ENCODE data around the gene SUFU. TPM values are rescaled to one million over a fixed set of nuclear protein-coding genes. Genes with fewer than 3 reads are reported as not detected.

SUFU gene
- total RNA-seq, 1 donor from 2014 or later = 6.2 TPM

GRCh38 chr10:102654969-102655368 is 151.2 kb downstream of the SUFU start:
- no peak overlapping the region for H3K4me3 ChIP-seq (ENCODE audit: low read depth, low read length)
- DNase-seq (ENCODE audit: low read depth) = no peak
- no peak for TF ChIP-seq CTCF (conservative IDR thresholded peaks at IDR 0.05; ENCODE audit: low read depth, low read length)

- no peak overlapping the region for H3K4me3 ChIP-seq (ENCODE audit: low read depth, low read length)
- DNase-seq (ENCODE audit: low read depth) = no peak
- no peak for TF ChIP-seq CTCF (conservative IDR thresholded peaks at IDR 0.05; ENCODE audit: low read depth, low read length)
Measured at GRCh38 chr10:102656026-102656425, 152.3 kb downstream of the SUFU start.

DNA sequence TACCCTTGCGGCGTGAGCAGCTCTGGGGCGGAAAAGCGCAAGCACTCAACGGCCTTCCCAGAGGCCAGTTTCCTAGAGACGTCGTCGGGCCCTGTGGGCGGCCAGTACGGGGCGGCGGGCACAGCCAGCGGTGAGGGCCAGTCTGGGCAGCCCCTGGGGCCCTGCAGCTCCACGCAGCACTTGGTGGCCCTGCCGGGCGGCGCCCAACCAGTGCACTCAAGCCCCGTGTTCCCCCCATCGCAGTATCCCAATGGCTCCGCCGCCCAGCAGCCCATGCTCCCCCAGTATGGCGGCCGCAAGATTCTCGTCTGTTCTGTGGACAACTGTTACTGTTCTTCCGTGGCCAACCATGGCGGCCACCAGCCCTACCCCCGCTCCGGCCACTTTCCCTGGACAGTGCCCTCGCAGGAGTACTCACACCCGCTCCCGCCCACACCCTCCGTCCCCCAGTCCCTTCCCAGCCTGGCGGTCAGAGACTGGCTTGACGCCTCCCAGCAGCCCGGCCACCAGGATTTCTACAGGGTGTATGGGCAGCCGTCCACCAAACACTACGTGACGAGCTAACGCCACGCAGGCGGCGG is 153.1 kb downstream of the SUFU start:
- no peak overlapping the region for H3K4me3 ChIP-seq (ENCODE audit: low read depth, low read length)
- no peak for DNase-seq (ENCODE audit: low read depth)
- TF ChIP-seq CTCF (conservative IDR thresholded peaks at IDR 0.05; ENCODE audit: low read depth, low read length) = no peak

DNA sequence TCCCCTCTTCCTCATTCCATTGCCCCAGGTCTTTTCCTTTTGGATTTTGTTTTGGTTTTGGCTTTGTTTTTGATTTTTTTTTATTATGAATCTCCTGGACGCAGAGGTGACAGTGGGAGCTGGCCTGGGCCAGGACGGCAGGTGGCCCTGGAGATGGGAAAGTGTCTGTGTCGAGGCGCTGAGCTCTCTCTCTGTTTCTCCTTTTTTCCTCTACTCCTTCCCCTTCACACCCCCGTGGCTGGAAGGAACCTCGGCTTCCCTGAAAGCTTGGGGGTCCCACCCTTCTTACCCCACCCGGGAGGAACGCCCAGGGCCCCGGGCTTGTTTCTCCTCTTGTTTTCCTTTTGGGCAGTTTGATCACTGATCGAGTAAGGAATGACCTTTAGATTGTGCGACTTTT is 153.7 kb downstream of the SUFU start:
- no peak overlapping the region for H3K4me3 ChIP-seq (ENCODE audit: low read depth, low read length)
- TF ChIP-seq CTCF (conservative IDR thresholded peaks at IDR 0.05; ENCODE audit: low read depth, low read length) = no peak

GRCh38 chr10:102657984-102658724 is 154.4 kb downstream of the SUFU start:
- no peak for TF ChIP-seq CTCF (conservative IDR thresholded peaks at IDR 0.05; ENCODE audit: low read depth, low read length)
- no peak overlapping the region for H3K4me3 ChIP-seq (ENCODE audit: low read depth, low read length)
- DNase-seq (ENCODE audit: low read depth) = no peak

More for the DNA sequence above, 153.7 kb downstream of the SUFU start:
- DNase-seq (ENCODE audit: low read depth) = no peak

GRCh38 chr10:102658802-102659201 is 155.0 kb downstream of the SUFU start:
- no peak overlapping the region for H3K4me3 ChIP-seq (ENCODE audit: low read depth, low read length)
- DNase-seq (ENCODE audit: low read depth) = no peak
- no peak for TF ChIP-seq CTCF (conservative IDR thresholded peaks at IDR 0.05; ENCODE audit: low read depth, low read length)

Data from epithelial cell of proximal tubule (primary cell).